GM18498 (cell line): ENCODE measurements around the gene PACC1.
A peak's percentile ranks its signal among the peaks of the same experiment; 100 is the strongest.
"Not testable (repeated sequence)": the region's sequence is repeated elsewhere in the genome, so short reads cannot be mapped to it uniquely, and the experiment has no call there.

Experiments used
- ATAC-seq: cut with Tn5 transposase; IDR thresholded peaks from one replicate; pipeline ENCODE4 v1.9.1; 2021; ENCODE audit warnings: mild to moderate bottlenecking, moderate library complexity; ENCODE audit not compliant: unreplicated experiment

PACC1 gene

GRCh38 chr1:212397171-212397570 lies 17.5 kb downstream of the PACC1 start:
- no peak for ATAC-seq

GRCh38 chr1:212396638-212397037 lies 18.0 kb downstream of the PACC1 start:
- no peak for ATAC-seq

GRCh38 chr1:212395678-212396437 lies 18.8 kb downstream of the PACC1 start:
- ATAC-seq, result not testable (repeated sequence)

GRCh38 chr1:212388985-212389716 lies 25.5 kb downstream of the PACC1 start:
- ATAC-seq, result no peak

GRCh38 chr1:212386029-212386428 lies 28.7 kb downstream of the PACC1 start:
- ATAC-seq, result no peak

DNA sequence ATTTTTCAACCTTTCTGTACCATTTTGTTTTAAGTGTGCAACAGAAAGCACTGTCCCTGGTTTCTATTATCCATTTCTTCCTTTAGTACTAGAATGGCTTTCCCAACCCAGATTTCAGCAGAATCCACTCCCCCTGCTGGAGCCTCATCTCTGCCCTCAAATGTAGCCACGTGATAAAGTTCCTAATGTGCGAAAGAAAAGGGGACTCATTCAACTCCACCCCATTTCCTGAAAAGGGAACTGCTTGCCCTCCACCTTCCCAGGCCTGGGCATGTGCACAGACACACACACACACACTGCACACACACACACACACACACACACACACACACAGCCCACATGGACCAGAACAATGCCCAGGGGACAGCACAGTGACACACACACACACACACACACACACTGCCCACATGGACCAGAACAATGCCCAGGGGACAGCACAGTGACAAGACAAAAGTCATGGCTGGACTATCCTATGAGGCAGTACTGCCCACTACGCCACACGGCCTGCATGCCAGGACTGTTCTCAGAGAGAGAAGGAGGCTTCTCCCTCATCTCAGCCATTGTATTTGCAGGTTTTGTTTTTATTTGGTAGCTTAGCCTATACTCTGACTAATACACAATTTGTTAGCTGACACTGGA lies 33.2 kb downstream of the PACC1 start:
- no peak for ATAC-seq

GRCh38 chr1:212379366-212379765 lies 35.3 kb downstream of the PACC1 start:
- ATAC-seq, result no peak

- no peak for ATAC-seq
Observed at GRCh38 chr1:212377644-212378043, 37.0 kb downstream of the PACC1 start.

DNA sequence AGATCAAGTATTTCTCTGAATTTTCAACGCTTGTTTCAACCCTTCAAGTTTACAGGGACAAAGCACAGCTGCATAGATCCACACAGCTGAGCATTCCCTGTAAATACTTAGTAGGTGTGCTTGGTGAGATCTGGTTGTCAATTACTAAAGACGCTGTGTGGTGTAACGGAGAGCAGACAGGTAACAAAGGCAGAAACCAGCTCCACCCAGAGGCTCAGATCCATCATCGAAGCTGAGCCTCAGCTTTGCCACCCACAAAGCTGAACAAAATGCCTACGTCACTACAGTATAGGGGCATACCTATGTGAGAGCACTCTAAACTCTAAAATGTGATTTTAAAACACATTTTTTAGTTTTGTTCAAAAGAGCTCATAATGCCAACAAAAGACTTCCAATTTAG lies 38.7 kb downstream of the PACC1 start:
- no peak for ATAC-seq

DNA sequence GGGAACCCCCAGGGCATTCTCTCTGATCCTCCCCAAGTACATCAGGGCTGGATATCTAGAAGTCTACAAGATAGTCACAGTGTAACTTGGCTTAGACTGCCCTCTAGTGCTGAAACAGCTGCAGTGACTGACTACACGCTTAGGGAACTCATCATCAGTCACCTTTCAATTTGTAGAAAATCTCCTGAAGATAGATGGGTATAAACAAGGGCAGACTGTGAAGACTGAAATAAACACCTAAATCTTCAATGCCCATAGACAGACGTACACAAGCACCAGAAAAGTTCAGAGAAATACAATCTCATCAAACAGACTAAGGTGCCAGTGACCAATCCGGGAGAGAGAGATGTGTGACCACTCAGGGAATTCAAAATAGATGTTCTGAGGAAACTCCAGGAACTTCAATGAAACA lies 46.6 kb downstream of the PACC1 start:
- peak; percentile 92 for ATAC-seq

- ATAC-seq, result no peak
Observed at GRCh38 chr1:212367474-212368072, 47.1 kb downstream of the PACC1 start.

- ATAC-seq, result no peak
Observed at GRCh38 chr1:212366901-212367300, 47.8 kb downstream of the PACC1 start.

GRCh38 chr1:212364985-212365384 lies 49.7 kb downstream of the PACC1 start:
- ATAC-seq, result no peak

DNA sequence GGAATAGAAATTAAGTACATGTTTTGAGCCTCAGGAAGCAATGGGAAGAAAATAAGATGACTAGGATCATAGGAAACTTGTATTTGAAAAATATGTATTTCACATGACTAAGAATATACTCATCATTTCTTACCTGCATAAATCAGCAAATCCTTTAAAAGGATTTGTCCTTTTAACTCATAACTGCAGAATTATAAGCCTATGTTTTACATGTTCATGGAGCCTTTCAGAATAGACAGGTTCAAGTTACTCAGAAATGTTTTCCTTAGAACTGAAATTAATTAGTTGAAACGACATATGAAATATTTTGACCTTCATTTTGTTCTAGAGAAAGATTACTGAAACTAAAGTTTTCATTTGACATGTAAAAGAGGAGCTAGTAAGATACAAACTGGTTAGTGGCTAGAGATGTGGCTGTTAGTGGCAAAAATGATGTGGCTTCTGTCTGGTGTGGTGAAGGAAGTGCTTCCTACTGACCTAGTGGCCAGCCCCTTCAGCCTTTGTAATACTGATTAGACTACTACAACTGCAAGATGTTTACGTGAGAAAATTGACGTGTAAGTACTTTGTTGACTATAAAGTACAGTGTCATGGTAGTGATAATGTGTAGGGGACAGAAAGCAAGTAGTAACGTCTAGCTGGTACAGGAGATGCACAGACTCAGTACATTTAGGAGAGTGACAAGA lies 54.7 kb downstream of the PACC1 start:
- ATAC-seq, result no peak

GRCh38 chr1:212355230-212355969 lies 59.3 kb downstream of the PACC1 start:
- ATAC-seq, result no peak

GRCh38 chr1:212354464-212354863 lies 60.2 kb downstream of the PACC1 start:
- no peak for ATAC-seq

DNA sequence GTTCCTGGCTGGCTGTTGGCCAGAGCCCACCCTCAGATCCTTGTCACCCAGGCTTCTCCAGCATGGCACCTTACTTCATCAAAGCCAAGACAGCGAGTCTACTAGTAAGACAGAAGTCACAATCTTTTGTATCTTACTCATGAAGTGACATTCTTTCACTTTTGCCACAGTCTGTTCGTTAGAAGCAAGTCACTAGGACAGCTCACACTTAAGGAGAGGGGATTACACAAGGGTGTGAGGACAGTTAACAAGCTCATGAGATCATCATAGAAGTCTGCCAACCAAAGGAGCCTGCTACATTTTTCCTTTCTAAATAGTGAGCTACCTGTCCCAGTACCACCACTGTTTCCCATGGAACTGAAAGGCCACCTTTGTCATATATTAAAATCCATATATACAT lies 61.5 kb downstream of the PACC1 start:
- ATAC-seq, result no peak

DNA sequence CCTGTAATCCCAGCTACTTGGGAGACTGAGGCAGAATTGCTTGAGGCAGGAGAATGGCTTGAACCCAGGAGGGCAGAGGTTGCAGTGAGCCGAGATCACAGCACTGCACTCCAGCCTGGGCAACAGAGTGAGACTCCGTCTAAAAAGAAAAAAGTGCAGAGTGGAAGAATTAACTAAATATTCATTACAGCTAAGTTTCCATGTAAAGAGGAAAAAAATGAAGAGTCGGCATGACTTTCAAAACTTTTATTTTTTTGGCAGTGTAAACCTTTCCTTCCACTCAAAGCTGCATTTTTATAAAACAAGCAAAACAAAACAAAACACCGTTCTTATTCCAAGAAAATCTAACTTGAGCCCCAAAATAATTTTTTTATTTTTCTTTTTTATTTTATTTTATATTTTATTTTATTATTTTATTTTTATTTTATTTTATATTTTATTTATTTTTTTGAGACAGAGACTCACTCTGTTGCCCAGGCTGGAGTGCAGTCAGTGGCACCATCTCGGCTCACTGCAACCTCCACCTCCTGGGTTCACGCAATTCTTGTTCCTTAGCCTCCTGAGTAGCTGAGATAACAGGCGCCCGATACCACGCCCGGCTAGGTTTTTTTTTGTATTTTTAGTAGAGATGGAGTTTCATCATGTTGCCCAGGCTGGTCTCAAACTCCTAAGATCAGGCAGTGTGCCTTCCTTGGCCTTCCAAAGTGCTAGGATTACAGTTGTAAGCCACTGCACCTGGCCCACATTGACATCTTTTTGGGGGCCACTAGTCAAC lies 62.9 kb downstream of the PACC1 start:
- ATAC-seq, result no peak

DNA sequence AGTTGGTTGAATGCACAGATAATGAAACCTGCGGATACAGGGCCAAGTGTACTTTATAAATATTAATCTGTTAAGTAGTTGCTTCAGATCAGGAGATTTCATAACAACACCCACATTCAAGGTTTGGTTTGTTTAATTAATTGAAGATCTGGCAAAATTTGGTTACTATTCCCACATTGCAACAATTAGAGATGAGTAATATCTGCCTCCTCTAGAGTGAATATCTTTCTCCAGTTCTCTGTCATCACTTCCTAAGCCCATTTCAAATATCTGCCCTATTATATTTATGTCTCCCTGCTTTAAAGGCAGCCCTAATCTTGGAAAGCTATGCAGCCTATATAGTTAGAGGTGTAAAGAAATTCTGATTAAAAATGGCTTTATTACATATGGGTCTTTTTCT lies 68.1 kb downstream of the PACC1 start:
- no peak for ATAC-seq
